GM06990 (cell line): Measurements from ENCODE around the gene ARMC12.

Experiments used
- DNase-seq: peaks from one replicate; pipeline ENCODE4 v3.0.0-alpha.2; 2011; ENCODE audit not compliant: insufficient read length; ENCODE audit errors: extremely low read depth
- H3K27me3 ChIP-seq: replicated peaks from 2 replicates; pipeline ENCODE4 v1.6.0; 2011; ENCODE audit warnings: low read length; ENCODE audit not compliant: control insufficient read depth, insufficient read depth
- H3K36me3 ChIP-seq: 2 replicates; pipeline ENCODE4 v1.5.1; 2011; ENCODE audit warnings: low read length; ENCODE audit not compliant: control insufficient read depth, insufficient read depth
- H3K4me3 ChIP-seq: replicated peaks from 2 replicates; pipeline ENCODE4 v1.5.1; 2011; ENCODE audit warnings: low read depth, mild to moderate bottlenecking, control low read depth, low read length
- CTCF ChIP-seq: IDR thresholded peaks from 2 replicates; pipeline ENCODE4 v1.5.1; 2011; ENCODE audit warnings: low read length, control low read depth, mild to moderate bottlenecking, inconsistent platforms; ENCODE audit not compliant: insufficient read depth, poor library complexity, severe bottlenecking

ARMC12 gene

GRCh38 chr6:35725081-35725708 lies 11.6 kb upstream of the ARMC12 start:
- Histone ChIP-seq H3K36me3 (no peaks in the 10 kb centered on the region), H3K27me3 (no peaks in the 10 kb centered on the region), H3K4me3 (no peak overlapping the region)
- no peak for DNase-seq
- TF ChIP-seq CTCF = no peak

GRCh38 chr6:35725721-35726438 lies 11.0 kb upstream of the ARMC12 start:
- Histone ChIP-seq H3K4me3 (no peak overlapping the region), H3K36me3 (no peaks in the 10 kb centered on the region), H3K27me3 (no peaks in the 10 kb centered on the region)
- no peak for DNase-seq
- no peak for TF ChIP-seq CTCF

GRCh38 chr6:35727231-35727934 lies 9.4 kb upstream of the ARMC12 start:
- no peak for TF ChIP-seq CTCF
- Histone ChIP-seq H3K36me3 (no peaks in the 10 kb centered on the region), H3K4me3 (peak overlapping the region; percentile 67), H3K27me3 (no peaks in the 10 kb centered on the region)
- DNase-seq = no peak

GRCh38 chr6:35727935-35728682 lies 8.7 kb upstream of the ARMC12 start:
- Histone ChIP-seq H3K4me3 (peak overlapping the region; percentile 67), H3K27me3 (no peaks in the 10 kb centered on the region), H3K36me3 (no peaks in the 10 kb centered on the region)
- no peak for TF ChIP-seq CTCF
- DNase-seq = peak; percentile 89

- Histone ChIP-seq H3K4me3 (no peak overlapping the region), H3K27me3 (no peaks in the 10 kb centered on the region), H3K36me3 (no peaks in the 10 kb centered on the region)
- DNase-seq = peak; percentile 45
- no peak for TF ChIP-seq CTCF
These were observed 7.9 kb upstream of the ARMC12 start for GRCh38 chr6:35728683-35729678.
